Psoas muscle (tissue), 8 donors: Measurements from ENCODE around the gene COCH. TPM values are rescaled to one million over a fixed set of nuclear protein-coding genes. Genes with fewer than 3 reads are reported as not detected.
A peak's percentile ranks its signal among the peaks of the same experiment; 100 is the strongest.

Experiments used
- ATAC-seq, 4 donors: fragments of 200-7000 bp; cut with Tn5 transposase; one replicate each; pipeline ENCODE4 v1.9.1; 2020; ENCODE audit warnings: moderate library complexity in 3 of 4, mild to moderate bottlenecking in 2 of 4
- DNase-seq, 2 donors: peaks; one replicate each; pipeline ENCODE4 v3.0.0-alpha.2; 2020
- H3K27ac ChIP-seq: fragments of 200-600 bp; one replicate; pipeline ENCODE4 v1.8.0; 2022
- H3K27me3 ChIP-seq, 3 donors: fragments of 200-600 bp in 1 of 3; one replicate each; pipeline versions ENCODE4 v1.6.1 to v1.8.0; 2013 to 2022; ENCODE audit warnings: low read length in 2 of 3, mild to moderate bottlenecking in 2 of 3, moderate library complexity in 1 of 3; ENCODE audit not compliant: insufficient read depth in 3 of 3
- H3K36me3 ChIP-seq, 2 donors: fragments of 200-600 bp in 1 of 2; one replicate each; pipeline versions ENCODE4 v1.6.1 to v1.8.0; 2013 to 2022; ENCODE audit warnings: low read depth in 1 of 2, mild to moderate bottlenecking in 1 of 2, moderate library complexity in 1 of 2; ENCODE audit not compliant: insufficient read depth in 1 of 2
- H3K4me1 ChIP-seq: fragments of 200-600 bp; one replicate; pipeline ENCODE4 v1.8.0; 2022
- H3K4me3 ChIP-seq: fragments of 200-600 bp; one replicate; pipeline ENCODE4 v1.8.0; 2022; ENCODE audit warnings: mild to moderate bottlenecking
- H3K9me3 ChIP-seq: fragments of 200-600 bp; one replicate; pipeline ENCODE4 v1.8.0; 2022
- whole genome bisulfite sequencing, 3 donors: extraction: QIAGEN DNeasy Blood & Tissue Kit; methylation state at CpG; one replicate each; pipeline versions ENCODE4 v1.1.6 to v1.1.7; 2013; 5-methylcytosine and 5-hydroxymethylcytosine counted together
- intact Hi-C, 2 donors: fragments of 100-400 bp; cut with DNase I; formaldehyde crosslinking; loops; one replicate each; pipeline versions ENCODE4 v1.11.0 to v1.14.2; 2022
- polyA plus RNA-seq, 3 donors: library from polyadenylated mRNA; stranded (reverse); fragments of 200-250 nt; gene quantifications; one replicate each; pipeline ENCODE4 v1.2.3, GENCODE V29; 2013
- total RNA-seq, 4 donors: library from RNA; stranded (reverse); fragmentation: NEBNext Ultra II Directional in 2 of 4; extraction: Animal tissue kit (Norgen Biotek cat#: 25700) in 2 of 4; gene quantifications; one replicate each; pipeline versions ENCODE4 v1.2.1 to v1.2.4, GENCODE V29; 2021 to 2023
- TF ChIP-seq, protein P1 (sequence below): fragments of 200-600 bp; IDR thresholded peaks from one replicate; pipeline ENCODE4 v1.8.0; 2022; ENCODE audit warnings: antibody characterized with exemption
- donor health status: healthy with polysubstance abuse.
- donor health status: DM: no; HTN: no; CAD: no; lungs with moderate emphysema.
- donor health status: Bipolar disorder and iron deficiency.
- donor health status: healthy.
- donor health status: DM: yes; HTN: yes; CAD: no.
- donor health status: DM: no; HTN: no; CAD: no.
- donor health status: DM: no; HTN: no; CAD: no.
- donor health status: DM: yes; HTN: yes; CAD: no.

The COCH gene
- total and polyA plus RNA-seq, 7 donors, result 0.32 to 1.4 (median 0.52) TPM

DNA sequence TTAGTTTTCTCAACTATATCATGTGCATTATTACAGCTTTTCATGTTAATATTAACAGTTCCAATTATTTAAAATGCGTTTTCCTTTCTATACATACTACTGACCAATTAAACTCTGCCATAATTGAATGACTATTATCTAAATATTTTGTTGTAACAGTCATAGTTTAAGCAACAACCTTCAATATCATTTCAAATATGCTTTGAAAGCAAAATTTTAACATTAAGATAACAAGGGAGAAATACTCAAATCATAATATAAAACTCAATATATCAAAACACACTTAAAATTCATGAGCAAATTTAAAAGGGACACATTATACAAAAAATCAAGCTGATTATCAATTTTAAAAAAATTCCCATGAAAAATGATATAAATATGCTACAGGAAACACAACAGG, 40.5 kb downstream of the COCH start:
- Histone ChIP-seq H3K4me1 (no peaks in the 10 kb centered on the region), H3K9me3 (no peaks in the 10 kb centered on the region), H3K4me3 (no peak overlapping the region), H3K27me3 (no peaks in the 10 kb centered on the region), H3K27ac (no peak overlapping the region), H3K36me3 (peaks cover 0 to 57% of the 10 kb centered on the region in 2 donors)
- no peak for DNase-seq
- TF ChIP-seq, protein P1, sequence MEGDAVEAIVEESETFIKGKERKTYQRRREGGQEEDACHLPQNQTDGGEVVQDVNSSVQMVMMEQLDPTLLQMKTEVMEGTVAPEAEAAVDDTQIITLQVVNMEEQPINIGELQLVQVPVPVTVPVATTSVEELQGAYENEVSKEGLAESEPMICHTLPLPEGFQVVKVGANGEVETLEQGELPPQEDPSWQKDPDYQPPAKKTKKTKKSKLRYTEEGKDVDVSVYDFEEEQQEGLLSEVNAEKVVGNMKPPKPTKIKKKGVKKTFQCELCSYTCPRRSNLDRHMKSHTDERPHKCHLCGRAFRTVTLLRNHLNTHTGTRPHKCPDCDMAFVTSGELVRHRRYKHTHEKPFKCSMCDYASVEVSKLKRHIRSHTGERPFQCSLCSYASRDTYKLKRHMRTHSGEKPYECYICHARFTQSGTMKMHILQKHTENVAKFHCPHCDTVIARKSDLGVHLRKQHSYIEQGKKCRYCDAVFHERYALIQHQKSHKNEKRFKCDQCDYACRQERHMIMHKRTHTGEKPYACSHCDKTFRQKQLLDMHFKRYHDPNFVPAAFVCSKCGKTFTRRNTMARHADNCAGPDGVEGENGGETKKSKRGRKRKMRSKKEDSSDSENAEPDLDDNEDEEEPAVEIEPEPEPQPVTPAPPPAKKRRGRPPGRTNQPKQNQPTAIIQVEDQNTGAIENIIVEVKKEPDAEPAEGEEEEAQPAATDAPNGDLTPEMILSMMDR, result no peak
- intact Hi-C loops, result no loop called here
- no peak for ATAC-seq
- WGBS, 3 donors, result 85 to 98% (median 97%) methylated on average over 1 of the region's 1 CpG

DNA sequence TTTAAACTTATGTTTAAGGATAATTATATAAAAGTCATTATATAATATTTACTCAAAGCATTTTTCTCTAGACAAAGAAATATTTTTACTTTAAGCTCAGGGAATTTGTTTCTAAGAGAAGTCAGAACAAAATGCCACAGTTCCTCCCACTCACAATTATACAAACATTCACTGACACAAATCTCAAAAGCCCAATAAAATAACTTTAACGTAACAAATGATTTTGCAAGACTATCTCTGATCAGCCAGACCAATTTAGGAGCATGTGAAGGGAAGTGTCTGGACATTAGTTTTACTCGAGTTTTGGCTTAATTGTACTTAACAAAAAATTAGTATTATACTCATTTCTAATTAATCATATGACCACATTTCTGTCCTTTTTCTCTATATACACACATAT, 41.2 kb downstream of the COCH start:
- ATAC-seq (no peak), DNase-seq (no peak)
- WGBS, 3 donors, result 52 to 78% (median 59%) methylated on average over 2 of the region's 2 CpGs
- Histone ChIP-seq H3K36me3 (peaks cover 0 to 49% of the 10 kb centered on the region in 2 donors), H3K4me3 (no peak overlapping the region), H3K4me1 (no peaks in the 10 kb centered on the region), H3K27ac (no peak overlapping the region), H3K27me3 (no peaks in the 10 kb centered on the region), H3K9me3 (no peaks in the 10 kb centered on the region)
- TF ChIP-seq, protein P1, result no peak
- intact Hi-C loops, result no loop called here

DNA sequence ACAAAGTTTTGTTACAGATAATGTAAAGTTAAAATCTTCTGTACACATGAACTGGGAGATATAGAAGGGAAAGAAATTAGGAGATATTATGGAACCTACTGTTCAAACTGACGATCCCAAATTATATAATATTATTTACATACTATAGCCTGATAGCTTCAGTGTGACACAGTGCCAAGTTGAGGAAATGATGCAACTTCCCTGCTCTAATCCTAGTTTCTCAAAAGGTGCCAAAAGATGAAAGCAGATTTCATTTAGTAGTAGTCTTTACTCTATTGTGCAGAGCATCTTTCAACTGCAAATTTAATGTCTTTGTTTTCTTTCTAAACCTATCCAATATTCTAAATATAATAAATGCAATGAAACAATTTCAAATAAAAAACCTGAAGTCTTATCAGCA, 46.9 kb downstream of the COCH start:
- TF ChIP-seq, protein P1, result no peak

DNA sequence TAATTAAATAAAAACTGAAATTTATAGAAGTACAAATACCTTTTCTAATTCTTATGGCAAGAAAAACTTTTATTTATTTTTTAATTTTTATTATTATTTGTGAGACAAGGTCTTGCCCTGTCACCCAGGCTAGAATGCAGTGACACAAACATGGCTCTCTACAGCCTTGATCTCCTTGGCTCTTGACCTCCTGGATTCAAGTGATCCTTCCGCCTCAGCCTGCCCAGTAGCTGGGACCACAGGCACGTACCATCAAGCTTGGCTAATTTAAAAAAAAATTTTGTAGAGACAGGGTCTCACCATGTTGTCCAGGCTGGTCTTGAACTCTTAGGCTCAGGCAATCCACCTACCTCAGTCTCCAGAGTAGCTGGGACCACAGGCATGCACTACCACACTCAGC, 47.4 kb downstream of the COCH start:
- H3K27me3 ChIP-seq, result no peaks in the 10 kb centered on the region
- no peaks in the 10 kb centered on the region for H3K4me1 ChIP-seq
- DNase-seq (no peak), ATAC-seq (peak in 2 of 4 donors; percentile 17 to 19)
- TF ChIP-seq, protein P1, result no peak
- 86 to 92% (median 92%) methylated on average over 2 of the region's 2 CpGs for WGBS, 3 donors
- H3K27ac ChIP-seq, result no peak overlapping the region
- H3K4me3 ChIP-seq, result no peak overlapping the region
- intact Hi-C loops, result no loop called here
- H3K36me3 ChIP-seq, result peaks cover 2 to 54% of the 10 kb centered on the region in 2 donors
- no peaks in the 10 kb centered on the region for H3K9me3 ChIP-seq

More for the DNA sequence above, 46.9 kb downstream of the COCH start:
- ATAC-seq (no peak), DNase-seq (no peak)
- no peak overlapping the region for H3K4me3 ChIP-seq
- H3K27me3 ChIP-seq, result no peaks in the 10 kb centered on the region
- intact Hi-C loops, result no loop called here
- H3K4me1 ChIP-seq, result no peaks in the 10 kb centered on the region
- H3K27ac ChIP-seq, result no peak overlapping the region
- WGBS, 3 donors, result 54 to 69% (median 59%) methylated on average over 1 of the region's 1 CpG
- peaks cover 2 to 57% of the 10 kb centered on the region in 2 donors for H3K36me3 ChIP-seq
- no peaks in the 10 kb centered on the region for H3K9me3 ChIP-seq

DNA sequence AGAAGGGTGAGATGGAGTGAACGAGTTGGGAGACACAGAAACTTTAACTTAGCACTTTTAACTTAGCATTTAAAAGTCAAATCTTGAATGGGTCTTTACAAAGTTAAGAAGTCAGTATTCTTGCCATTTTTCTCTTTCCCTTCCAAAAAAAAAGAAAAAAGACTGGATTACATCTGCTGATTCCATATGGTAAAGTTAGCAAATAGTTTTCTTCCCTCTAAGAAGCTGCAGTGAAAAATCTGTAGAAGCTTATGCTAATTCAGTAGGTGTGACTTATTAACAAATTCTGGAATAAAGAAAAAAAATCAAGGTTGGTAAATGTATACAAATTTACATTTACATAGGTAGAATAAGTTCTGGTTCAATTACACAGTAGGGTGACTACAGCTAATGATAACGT, 50.9 kb downstream of the COCH start:
- Histone ChIP-seq H3K36me3 (peaks cover 2 to 37% of the 10 kb centered on the region in 2 donors), H3K9me3 (no peaks in the 10 kb centered on the region), H3K4me3 (no peak overlapping the region), H3K4me1 (no peaks in the 10 kb centered on the region), H3K27me3 (no peaks in the 10 kb centered on the region), H3K27ac (no peak overlapping the region)
- 85 to 89% (median 88%) methylated on average over 2 of the region's 2 CpGs for WGBS, 3 donors
- intact Hi-C loops, result no loop called here
- DNase-seq (no peak), ATAC-seq (no peak)
- TF ChIP-seq, protein P1, result no peak
